Dermis blood vessel endothelial cell (primary cell): ENCODE results near the gene SERPINH1. TPM values are rescaled to one million over a fixed set of nuclear protein-coding genes. Genes with fewer than 3 reads are reported as not detected.

Experiments
- DNase-seq: peaks from one replicate; pipeline ENCODE4 v3.0.0; 2010
- total RNA-seq: library from RNA; depleted of rRNA; stranded (reverse); fragments of >200 nt; gene quantifications from 2 replicates; pipeline ENCODE4 v1.2.3, GENCODE V29; 2014

Gene SERPINH1
- total RNA-seq, 1 donor from 2014 or later, result 552 TPM

DNA sequence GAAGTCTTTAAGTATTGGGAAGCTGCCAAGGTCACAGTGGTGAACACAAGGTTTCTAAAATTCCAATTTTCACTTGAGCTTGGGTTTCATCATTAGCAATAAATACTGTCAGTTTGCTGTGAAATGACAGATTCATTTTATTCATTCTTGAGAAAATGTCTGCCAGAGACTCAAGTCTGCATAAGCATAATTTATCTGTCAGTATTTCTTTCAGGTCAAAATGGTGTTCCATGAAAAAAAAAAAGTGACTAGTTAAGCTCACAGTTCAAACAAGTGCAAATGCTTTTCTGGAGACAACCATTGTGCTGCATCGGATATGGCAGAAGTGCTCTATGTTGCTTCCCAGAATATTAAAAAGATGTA, 28.2 kb upstream of the SERPINH1 start:
- DNase-seq, result no peak

DNA sequence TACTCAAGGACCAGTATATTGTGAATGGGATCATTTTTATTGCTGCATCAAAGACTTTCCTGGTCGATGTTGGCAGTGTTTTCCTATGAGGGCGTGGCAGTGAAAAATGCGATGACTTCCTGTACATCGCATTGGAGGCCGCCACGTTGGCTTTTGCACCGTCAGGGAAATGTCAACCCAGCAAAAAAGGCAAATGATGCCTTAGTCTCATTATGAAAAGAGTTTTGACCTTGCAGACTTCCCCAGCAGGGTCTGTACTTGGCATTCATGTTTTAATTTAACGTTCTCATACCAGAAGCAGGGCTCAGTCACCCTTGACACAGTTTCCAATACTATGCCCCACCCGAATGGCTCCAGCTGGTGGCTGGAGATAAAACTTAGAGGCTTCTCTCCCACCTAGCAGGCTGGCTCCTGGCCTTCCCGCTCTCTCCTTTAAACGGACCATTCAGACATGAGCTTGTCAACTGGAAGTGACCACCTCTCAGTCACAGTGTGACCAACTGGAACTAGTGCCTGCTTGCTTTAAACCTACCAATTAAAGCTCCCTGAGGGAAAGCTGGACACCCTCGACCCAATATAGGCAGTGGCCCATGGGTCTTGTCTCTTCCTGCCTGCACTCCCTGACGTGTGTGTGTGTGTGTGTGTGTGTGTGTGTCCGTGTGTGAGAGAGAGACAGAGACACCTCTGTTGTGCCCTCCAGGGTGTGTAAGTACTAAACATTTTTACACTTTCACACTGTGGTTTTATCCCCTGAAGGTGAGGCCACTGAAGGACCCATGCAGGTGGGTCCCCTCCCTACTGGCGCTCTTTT, 27.6 kb upstream of the SERPINH1 start:
- DNase-seq, result no peak

- DNase-seq, result no peak
Observed at GRCh38 chr11:75535071-75535470, 27.0 kb upstream of the SERPINH1 start.

- peak; percentile 44 for DNase-seq
Observed at GRCh38 chr11:75536786-75537641, 25.0 kb upstream of the SERPINH1 start.

DNA sequence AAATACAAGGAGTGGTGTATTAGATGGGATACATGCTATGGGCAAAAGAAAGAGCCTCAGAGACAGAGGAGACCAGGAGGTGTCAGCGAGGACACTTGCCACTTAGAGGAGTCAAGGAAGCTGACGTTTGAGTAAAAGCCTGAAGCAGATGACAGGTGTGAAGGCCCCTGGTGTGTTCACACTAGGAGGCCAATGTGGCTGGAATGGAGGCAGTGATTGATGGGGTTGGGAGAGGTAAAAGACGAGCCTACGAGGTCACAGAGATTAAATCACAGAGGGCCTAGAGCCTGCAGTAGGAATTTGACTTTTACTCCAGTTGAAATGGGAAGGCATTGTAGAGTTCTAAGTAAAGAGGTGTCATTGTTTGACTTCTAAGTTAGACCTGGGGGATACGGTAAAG, 24.3 kb upstream of the SERPINH1 start:
- no peak for DNase-seq

- no peak for DNase-seq
Observed at GRCh38 chr11:75538150-75538942, 23.7 kb upstream of the SERPINH1 start.

DNA sequence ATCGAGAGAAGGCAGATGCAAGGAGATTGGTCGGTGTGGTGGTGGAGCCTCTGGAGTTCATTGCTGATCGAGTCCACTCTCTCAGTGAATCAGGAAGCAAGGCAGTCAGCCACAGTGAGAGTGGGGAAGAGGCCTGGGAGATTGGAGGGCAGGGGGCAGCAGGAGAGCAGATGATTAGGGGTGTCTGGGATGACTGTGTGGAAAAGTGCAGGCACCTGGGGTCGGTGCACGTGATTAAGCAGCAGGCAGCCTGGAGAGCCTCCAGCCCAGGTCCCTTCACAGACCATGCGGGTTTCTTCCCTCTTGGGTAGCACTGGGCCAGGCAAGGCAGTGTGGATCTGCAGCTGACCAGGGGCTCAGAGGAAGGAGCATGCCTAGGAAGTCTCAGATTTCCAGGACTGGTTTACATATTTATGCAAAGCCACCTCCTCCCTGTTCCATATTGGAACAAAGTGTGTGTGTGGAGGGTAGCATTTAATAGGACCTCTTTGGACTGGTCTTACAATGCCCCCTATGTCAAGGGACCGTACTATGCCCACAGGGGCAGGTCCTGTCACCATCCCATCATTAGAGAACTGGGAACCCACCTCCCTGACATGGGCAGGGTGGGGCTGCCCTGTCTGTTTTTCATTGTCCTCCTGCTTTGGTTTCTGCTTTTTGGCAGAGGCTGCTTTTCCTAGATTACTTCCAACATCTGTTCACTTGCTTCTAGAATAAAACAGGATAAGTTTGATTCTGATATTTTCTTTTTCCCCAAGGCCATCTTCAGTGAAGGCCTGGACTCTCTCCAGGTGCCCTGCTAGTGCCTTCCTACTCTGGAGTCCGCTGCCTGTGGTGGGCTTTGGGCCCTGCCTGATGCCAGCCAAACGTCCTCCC, 22.4 kb upstream of the SERPINH1 start:
- no peak for DNase-seq

GRCh38 chr11:75541193-75542087, 20.6 kb upstream of the SERPINH1 start:
- no peak for DNase-seq

- DNase-seq, result no peak
Observed at GRCh38 chr11:75542088-75542438, 20.0 kb upstream of the SERPINH1 start.

GRCh38 chr11:75543806-75544205, 18.2 kb upstream of the SERPINH1 start:
- DNase-seq, result no peak

GRCh38 chr11:75547177-75547576, 14.9 kb upstream of the SERPINH1 start:
- no peak for DNase-seq

- DNase-seq, result peak; percentile 85
Observed at GRCh38 chr11:75547617-75548058, 14.4 kb upstream of the SERPINH1 start.

DNA sequence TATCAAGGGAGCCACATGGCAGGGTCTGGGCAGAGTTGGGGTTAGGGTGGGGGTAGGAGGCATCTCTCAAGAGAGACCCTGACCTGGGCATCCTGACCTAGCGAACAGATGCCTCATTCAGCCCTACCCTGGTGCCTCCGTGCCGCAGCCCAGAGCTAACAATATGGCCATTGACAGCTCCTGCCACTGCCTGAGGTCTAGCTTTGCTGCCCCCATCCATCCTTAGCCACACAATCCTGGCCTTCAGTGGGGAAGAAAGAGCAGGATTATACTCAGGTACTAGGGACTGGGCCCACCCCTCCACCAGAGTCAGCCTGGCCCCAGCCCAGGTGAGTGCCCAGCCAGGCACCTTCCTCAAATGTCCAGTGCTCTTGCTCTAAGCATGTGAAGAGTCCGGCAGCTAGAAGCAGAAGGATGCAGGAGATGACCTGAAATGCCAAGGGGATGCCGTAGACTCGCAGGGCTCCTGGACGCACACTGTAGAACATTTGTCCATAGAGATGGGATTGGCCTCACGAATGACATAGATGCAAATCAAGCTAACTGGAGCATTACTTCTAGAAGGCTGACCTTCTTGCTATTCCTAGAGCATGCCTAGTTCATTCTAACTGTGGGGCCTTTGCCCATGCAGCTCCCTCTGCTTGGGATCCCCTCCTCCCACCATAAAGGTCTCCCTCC, 13.3 kb upstream of the SERPINH1 start:
- no peak for DNase-seq

GRCh38 chr11:75549370-75549958, 12.6 kb upstream of the SERPINH1 start:
- no peak for DNase-seq

- no peak for DNase-seq
Observed at GRCh38 chr11:75553182-75553581, 8.9 kb upstream of the SERPINH1 start.

DNA sequence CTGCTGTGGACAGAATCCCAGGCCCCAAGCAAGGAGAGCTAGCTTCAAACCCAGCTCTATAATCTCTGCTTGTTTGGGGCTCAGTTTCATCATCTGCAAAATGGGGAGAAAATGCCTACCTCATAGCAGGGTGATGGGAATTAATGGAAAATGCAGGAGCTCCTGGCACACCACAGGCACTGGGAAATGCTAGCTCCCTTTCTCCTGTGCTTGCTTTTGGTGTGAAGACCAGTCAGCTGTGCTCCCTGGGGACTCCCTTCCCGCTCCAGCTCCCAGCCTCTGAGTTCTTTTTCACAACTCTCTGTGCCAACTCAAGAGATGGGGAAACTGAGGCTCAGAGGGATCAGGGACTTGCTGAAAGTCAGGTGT, 8.2 kb upstream of the SERPINH1 start:
- DNase-seq, result no peak

DNA sequence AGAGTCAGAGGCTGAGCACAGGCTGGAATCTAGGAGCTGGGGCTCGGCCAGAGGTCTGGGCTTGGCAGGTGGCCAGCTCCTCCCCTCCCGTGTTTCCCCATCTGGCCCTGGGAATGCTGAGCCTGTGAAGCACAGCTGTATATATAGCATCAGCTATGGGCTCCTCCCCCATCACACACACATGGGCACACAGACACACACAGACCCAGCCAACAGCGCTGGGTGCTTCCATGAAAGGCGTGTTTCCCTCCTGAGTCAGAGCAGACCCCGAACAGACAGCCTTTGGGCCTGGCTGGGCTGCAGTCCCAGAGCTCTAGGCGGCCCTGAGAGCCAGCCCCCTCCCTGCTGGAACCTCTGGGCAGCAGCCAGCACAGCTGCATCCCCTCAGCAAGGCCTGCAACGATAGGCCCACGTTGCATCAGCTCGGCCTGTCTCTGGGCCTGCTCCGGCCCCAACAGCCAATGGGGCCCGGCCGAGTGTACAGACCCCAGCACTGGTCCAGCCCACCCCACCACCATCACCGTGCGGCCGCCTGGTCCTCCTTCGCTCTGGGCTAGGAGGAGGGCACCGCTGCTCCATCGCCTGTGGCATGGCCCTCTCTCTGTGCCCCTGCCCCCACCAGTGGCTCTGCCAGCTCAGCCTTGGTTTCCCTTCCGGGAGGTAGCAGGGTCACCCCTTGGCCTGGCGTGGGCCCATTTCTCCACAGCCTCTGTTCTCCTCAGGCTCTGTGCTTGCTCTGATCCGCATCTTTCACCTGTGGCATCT, 7.6 kb upstream of the SERPINH1 start:
- DNase-seq, result peak; percentile 95

- no peak for DNase-seq
Observed at GRCh38 chr11:75555079-75555811, 6.8 kb upstream of the SERPINH1 start.

- no peak for DNase-seq
Observed at GRCh38 chr11:75556275-75556674, 5.8 kb upstream of the SERPINH1 start.
